ENCODE results near the gene ATXN2L.

- TF ChIP-seq ZNF558 (tag by site-specific recombination; IDR thresholded peaks at IDR 0.05): no peak
- TF ChIP-seq TRIM28 (IDR thresholded peaks at IDR 0.05; ENCODE audit: borderline replicate concordance, low read length): no peak
- no peak for TF ChIP-seq KLF17 (tag by site-specific recombination; IDR thresholded peaks at IDR 0.05)
- TF ChIP-seq, protein P1, sequence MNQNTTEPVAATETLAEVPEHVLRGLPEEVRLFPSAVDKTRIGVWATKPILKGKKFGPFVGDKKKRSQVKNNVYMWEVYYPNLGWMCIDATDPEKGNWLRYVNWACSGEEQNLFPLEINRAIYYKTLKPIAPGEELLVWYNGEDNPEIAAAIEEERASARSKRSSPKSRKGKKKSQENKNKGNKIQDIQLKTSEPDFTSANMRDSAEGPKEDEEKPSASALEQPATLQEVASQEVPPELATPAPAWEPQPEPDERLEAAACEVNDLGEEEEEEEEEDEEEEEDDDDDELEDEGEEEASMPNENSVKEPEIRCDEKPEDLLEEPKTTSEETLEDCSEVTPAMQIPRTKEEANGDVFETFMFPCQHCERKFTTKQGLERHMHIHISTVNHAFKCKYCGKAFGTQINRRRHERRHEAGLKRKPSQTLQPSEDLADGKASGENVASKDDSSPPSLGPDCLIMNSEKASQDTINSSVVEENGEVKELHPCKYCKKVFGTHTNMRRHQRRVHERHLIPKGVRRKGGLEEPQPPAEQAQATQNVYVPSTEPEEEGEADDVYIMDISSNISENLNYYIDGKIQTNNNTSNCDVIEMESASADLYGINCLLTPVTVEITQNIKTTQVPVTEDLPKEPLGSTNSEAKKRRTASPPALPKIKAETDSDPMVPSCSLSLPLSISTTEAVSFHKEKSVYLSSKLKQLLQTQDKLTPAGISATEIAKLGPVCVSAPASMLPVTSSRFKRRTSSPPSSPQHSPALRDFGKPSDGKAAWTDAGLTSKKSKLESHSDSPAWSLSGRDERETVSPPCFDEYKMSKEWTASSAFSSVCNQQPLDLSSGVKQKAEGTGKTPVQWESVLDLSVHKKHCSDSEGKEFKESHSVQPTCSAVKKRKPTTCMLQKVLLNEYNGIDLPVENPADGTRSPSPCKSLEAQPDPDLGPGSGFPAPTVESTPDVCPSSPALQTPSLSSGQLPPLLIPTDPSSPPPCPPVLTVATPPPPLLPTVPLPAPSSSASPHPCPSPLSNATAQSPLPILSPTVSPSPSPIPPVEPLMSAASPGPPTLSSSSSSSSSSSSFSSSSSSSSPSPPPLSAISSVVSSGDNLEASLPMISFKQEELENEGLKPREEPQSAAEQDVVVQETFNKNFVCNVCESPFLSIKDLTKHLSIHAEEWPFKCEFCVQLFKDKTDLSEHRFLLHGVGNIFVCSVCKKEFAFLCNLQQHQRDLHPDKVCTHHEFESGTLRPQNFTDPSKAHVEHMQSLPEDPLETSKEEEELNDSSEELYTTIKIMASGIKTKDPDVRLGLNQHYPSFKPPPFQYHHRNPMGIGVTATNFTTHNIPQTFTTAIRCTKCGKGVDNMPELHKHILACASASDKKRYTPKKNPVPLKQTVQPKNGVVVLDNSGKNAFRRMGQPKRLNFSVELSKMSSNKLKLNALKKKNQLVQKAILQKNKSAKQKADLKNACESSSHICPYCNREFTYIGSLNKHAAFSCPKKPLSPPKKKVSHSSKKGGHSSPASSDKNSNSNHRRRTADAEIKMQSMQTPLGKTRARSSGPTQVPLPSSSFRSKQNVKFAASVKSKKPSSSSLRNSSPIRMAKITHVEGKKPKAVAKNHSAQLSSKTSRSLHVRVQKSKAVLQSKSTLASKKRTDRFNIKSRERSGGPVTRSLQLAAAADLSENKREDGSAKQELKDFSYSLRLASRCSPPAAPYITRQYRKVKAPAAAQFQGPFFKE (tag by site-specific recombination; IDR thresholded peaks at IDR 0.05; ENCODE audit: borderline replicate concordance): no peak
- no peak for TF ChIP-seq SP2 (tag by site-specific recombination; IDR thresholded peaks at IDR 0.05)
These were observed 13.3 kb downstream of the ATXN2L start for GRCh38 chr16:28835864-28836760.
